Measurements from ENCODE around the gene IGF2R.

The IGF2R gene

GRCh38 chr6:160142115-160142715 is 173.3 kb downstream of the IGF2R start:
- no peak for DNase-seq

- DNase-seq: no peak
These were observed 177.7 kb downstream of the IGF2R start for GRCh38 chr6:160146454-160147145.

GRCh38 chr6:160147146-160147536 is 178.3 kb downstream of the IGF2R start:
- DNase-seq: no peak

- no peak for DNase-seq
These were observed 185.6 kb downstream of the IGF2R start for GRCh38 chr6:160154471-160154870.

GRCh38 chr6:160156842-160157241 is 188.0 kb downstream of the IGF2R start:
- no peak for DNase-seq

GRCh38 chr6:160160450-160160849 is 191.6 kb downstream of the IGF2R start:
- no peak for DNase-seq

Data from right hindlimb (tissue), 1 donor.